22Rv1 (cell line): ENCODE measurements around the gene WDFY4.

Source experiments
- ZFX ChIP-seq: fragments of 450-650 bp; IDR thresholded peaks from 2 replicates; pipeline ENCODE4 v1.6.1; 2017; ENCODE audit warnings: antibody characterized with exemption, borderline replicate concordance
- TF ChIP-seq, protein P1 (sequence below): fragments of 450-650 bp; IDR thresholded peaks from 2 replicates; pipeline ENCODE4 v1.5.1; 2017; ENCODE audit warnings: mild to moderate bottlenecking

GRCh38 chr10:48834189-48834965 lies 149.7 kb downstream of the WDFY4 start:
- TF ChIP-seq, protein P1, sequence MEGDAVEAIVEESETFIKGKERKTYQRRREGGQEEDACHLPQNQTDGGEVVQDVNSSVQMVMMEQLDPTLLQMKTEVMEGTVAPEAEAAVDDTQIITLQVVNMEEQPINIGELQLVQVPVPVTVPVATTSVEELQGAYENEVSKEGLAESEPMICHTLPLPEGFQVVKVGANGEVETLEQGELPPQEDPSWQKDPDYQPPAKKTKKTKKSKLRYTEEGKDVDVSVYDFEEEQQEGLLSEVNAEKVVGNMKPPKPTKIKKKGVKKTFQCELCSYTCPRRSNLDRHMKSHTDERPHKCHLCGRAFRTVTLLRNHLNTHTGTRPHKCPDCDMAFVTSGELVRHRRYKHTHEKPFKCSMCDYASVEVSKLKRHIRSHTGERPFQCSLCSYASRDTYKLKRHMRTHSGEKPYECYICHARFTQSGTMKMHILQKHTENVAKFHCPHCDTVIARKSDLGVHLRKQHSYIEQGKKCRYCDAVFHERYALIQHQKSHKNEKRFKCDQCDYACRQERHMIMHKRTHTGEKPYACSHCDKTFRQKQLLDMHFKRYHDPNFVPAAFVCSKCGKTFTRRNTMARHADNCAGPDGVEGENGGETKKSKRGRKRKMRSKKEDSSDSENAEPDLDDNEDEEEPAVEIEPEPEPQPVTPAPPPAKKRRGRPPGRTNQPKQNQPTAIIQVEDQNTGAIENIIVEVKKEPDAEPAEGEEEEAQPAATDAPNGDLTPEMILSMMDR, result no peak
- no peak for TF ChIP-seq ZFX
